ENCODE data around the gene CAMSAP2.
A peak's percentile ranks its signal among the peaks of the same experiment; 100 is the strongest.

The CAMSAP2 gene

DNA sequence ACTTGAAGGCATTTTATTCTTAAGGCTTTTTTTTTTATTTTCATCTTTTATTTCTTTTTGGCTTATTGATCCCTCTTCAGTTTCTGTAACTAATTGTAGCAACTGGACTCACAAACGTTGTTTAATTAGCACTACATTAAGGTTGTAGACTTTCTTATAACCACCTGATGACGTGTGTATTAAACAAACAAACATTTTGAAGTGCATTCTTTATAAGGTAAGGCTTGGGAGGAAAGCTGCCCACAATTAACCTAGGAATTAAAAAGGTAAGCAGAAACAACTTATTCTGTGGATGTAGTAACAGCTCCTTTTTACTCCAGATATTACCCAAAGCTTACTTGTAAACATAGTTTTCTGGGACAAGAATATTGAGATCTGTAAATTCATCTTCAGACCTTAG lies 55.0 kb downstream of the CAMSAP2 start:
- Mint-ChIP-seq H3K4me1 (no peaks in the 10 kb centered on the region), H3K36me3 (ENCODE audit: low read depth) (peaks cover 55% of the 10 kb centered on the region), H3K4me3 (no peak overlapping the region), H3K27ac (no peak overlapping the region), H3K27me3 (ENCODE audit: low read depth) (no peaks in the 10 kb centered on the region), H3K9me3 (peaks cover 11% of the 10 kb centered on the region)
- TF ChIP-seq, protein P1, sequence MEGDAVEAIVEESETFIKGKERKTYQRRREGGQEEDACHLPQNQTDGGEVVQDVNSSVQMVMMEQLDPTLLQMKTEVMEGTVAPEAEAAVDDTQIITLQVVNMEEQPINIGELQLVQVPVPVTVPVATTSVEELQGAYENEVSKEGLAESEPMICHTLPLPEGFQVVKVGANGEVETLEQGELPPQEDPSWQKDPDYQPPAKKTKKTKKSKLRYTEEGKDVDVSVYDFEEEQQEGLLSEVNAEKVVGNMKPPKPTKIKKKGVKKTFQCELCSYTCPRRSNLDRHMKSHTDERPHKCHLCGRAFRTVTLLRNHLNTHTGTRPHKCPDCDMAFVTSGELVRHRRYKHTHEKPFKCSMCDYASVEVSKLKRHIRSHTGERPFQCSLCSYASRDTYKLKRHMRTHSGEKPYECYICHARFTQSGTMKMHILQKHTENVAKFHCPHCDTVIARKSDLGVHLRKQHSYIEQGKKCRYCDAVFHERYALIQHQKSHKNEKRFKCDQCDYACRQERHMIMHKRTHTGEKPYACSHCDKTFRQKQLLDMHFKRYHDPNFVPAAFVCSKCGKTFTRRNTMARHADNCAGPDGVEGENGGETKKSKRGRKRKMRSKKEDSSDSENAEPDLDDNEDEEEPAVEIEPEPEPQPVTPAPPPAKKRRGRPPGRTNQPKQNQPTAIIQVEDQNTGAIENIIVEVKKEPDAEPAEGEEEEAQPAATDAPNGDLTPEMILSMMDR (IDR thresholded peaks at IDR 0.05; ENCODE audit: unreplicated experiment in 3 of 3), result no peak

DNA sequence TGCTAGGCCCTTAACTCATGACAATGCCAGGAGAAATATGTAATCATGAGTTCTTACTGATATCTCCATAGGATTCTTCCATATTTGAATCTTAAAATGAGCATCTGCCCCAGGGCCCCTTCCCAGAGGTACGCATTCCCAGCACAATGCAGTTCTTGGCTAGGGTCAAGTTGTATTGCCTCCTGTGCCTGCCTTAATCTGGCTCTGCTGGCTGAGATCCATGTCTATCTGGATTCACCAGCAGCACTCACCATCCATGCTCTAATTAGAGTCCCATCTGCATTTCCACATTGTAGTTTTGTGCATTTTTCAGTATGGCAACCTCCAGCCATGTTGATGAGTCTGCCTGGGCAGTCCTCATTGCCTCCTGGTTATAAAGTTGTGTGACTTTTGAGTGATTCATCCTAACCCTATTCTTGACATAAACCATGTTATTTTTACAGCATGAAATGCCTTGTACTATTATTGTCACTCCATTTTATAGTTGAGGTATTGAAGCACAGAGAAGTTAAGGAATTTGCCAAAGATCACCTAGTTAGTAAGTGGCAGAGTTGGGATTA lies 55.9 kb downstream of the CAMSAP2 start:
- Mint-ChIP-seq H3K27ac (no peak overlapping the region), H3K36me3 (ENCODE audit: low read depth) (peaks cover 55% of the 10 kb centered on the region)
- TF ChIP-seq, protein P1 (IDR thresholded peaks at IDR 0.05; ENCODE audit: unreplicated experiment in 3 of 3), result no peak

DNA sequence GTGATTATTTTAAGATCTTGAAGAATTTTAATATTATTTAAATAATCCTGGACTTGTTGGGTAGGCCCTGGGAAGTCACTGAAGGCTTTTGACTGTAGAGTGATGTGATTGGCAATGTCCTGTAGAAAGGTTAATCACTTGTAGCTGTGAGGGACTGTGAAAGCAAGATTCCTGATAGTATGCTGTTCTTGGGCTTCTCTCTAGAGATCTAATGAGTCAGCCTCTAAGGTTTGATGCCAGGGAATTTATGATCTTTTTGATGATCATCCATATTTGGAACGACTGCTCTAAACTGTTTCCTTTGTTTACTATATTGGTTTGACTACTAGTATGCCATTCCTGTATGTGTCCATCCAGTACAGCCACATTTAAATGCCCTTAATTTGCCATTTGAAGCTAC lies 56.5 kb downstream of the CAMSAP2 start:
- peaks cover 55% of the 10 kb centered on the region for H3K36me3 Mint-ChIP-seq (ENCODE audit: low read depth)
- H3K27ac Mint-ChIP-seq, result no peak overlapping the region
- no peaks in the 10 kb centered on the region for H3K27me3 Mint-ChIP-seq (ENCODE audit: low read depth)
- H3K4me1 Mint-ChIP-seq, result peaks cover under 1% of the 10 kb centered on the region
- H3K9me3 Mint-ChIP-seq, result peaks cover 20% of the 10 kb centered on the region
- TF ChIP-seq, protein P1 (IDR thresholded peaks at IDR 0.05; ENCODE audit: unreplicated experiment in 3 of 3), result no peak
- no peak overlapping the region for H3K4me3 Mint-ChIP-seq

More for the DNA sequence above, 55.9 kb downstream of the CAMSAP2 start:
- Mint-ChIP-seq H3K4me1 (no peaks in the 10 kb centered on the region), H3K4me3 (no peak overlapping the region), H3K27me3 (ENCODE audit: low read depth) (no peaks in the 10 kb centered on the region), H3K9me3 (peaks cover 16% of the 10 kb centered on the region)

DNA sequence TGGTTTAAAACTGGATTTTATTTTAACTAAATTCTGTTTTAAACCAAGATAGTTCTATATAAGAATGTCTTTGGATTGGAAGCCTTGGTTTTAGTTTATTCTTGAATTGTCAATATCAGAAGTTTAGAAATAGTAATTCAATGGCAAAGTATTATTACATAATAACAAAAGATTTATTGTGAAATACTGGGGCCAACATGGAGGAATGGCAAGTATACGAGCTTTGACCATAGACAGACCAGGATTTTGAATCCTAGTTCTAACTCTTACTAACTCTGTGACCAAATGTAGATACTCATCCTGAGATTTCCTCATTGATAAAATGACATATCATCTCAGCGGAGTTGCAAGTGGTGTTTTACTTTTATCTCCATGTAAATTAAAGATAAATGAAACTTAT lies 63.3 kb downstream of the CAMSAP2 start:
- Mint-ChIP-seq H3K9me3 (peaks cover 14% of the 10 kb centered on the region), H3K27ac (peak overlapping the region in 1 of 3 experiments; percentile 23), H3K36me3 (ENCODE audit: low read depth) (peaks cover 37% of the 10 kb centered on the region), H3K4me1 (peaks cover 11% of the 10 kb centered on the region), H3K4me3 (no peak overlapping the region), H3K27me3 (ENCODE audit: low read depth) (no peaks in the 10 kb centered on the region)
- TF ChIP-seq, protein P1 (IDR thresholded peaks at IDR 0.05; ENCODE audit: unreplicated experiment in 3 of 3), result no peak

DNA sequence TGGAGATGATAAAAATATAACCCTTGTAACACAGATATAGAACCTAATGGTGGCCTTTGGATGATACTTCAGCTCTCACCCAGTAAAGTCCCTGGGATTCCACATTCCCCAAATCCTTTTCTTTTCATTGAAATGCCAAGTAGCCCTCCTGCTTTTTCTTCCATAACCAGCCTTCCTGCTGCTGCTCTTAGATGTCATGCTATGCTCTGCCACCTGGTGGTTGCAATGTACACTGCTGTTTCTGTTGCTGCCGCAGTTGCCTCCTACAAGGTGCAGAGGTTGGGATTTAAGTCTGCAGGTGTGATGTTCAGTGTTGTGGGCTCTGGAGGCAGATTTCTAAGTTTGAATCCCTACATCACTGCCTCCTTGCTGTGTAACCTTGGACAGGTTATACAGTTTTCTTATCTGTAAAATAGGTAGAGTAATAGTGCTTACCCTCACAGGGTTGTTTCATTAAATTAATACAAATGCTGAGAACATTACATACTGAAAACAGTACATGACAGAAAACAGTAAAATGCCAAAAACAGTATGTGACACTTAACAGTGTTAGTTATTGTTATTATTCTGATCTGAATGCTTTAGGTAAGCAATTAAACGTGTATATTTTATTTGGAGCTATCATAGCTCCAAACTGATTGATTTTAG lies 64.3 kb downstream of the CAMSAP2 start:
- TF ChIP-seq, protein P1 (IDR thresholded peaks at IDR 0.05; ENCODE audit: unreplicated experiment in 3 of 3), result peak; percentile 89 to 94 (median 90)
- peaks cover 38% of the 10 kb centered on the region for H3K36me3 Mint-ChIP-seq (ENCODE audit: low read depth)
- H3K27me3 Mint-ChIP-seq (ENCODE audit: low read depth), result no peaks in the 10 kb centered on the region
- peaks cover 14% of the 10 kb centered on the region for H3K9me3 Mint-ChIP-seq
- H3K4me1 Mint-ChIP-seq, result peaks cover 11% of the 10 kb centered on the region
- peak overlapping the region in 2 of 3 experiments; percentile 1 to 14 for H3K27ac Mint-ChIP-seq
- H3K4me3 Mint-ChIP-seq, result no peak overlapping the region

DNA sequence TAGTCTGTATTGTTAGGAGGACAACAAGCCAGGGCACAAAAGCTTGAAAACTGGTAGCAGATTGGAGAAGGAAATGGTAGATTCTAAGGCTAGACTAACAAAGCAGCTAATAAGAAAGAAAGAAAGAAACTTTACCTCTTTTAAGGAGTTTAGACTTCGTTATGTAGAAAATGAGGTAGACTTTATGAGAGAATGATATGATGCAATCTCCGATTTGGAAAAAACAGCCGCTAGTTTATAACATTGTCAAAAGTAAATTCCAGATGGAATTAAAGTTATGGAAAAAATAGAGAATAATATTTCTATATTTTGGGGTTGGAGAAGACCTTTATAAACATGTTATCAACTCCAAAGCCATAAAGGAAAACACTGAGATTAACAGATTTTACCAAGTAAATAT lies 67.0 kb downstream of the CAMSAP2 start:
- Mint-ChIP-seq H3K9me3 (no peaks in the 10 kb centered on the region), H3K4me3 (no peak overlapping the region), H3K27me3 (ENCODE audit: low read depth) (no peaks in the 10 kb centered on the region), H3K4me1 (peaks cover 6% of the 10 kb centered on the region), H3K36me3 (ENCODE audit: low read depth) (peaks cover 40% of the 10 kb centered on the region), H3K27ac (no peak overlapping the region)
- TF ChIP-seq, protein P1 (IDR thresholded peaks at IDR 0.05; ENCODE audit: unreplicated experiment in 3 of 3), result no peak

Data from nephron (organoid).